H1 (cell line): ENCODE data around the gene ZNF593. TPM values are rescaled to one million over a fixed set of nuclear protein-coding genes. Genes with fewer than 3 reads are reported as not detected.

ENCODE experiments used
- CBX8 ChIP-seq: fragments of 300-800, 300-1000 bp; sonication (generic); IDR thresholded peaks from 2 replicates; pipeline ENCODE4 v1.7.1; 2016; ENCODE audit warnings: low read depth, low read length, borderline replicate concordance
- SIN3A ChIP-seq, 2 experiments: IDR thresholded peaks in 1 of 2; conservative IDR thresholded peaks in 1 of 2; 2 replicates each; pipeline ENCODE4 v1.6.1; 2011 to 2012; ENCODE audit warnings: low read length in 2 of 2, improper control_type of control experiment in 1 of 2, low read depth in 1 of 2, mild to moderate bottlenecking in 1 of 2
- TAF7 ChIP-seq: optimal IDR thresholded peaks from 2 replicates; pipeline ENCODE3; 2011; ENCODE audit warnings: low read depth, mild to moderate bottlenecking, inconsistent platforms, low read length, moderate library complexity, borderline replicate concordance
- polyA plus RNA-seq, 7 experiments: library from polyadenylated mRNA; depleted of rRNA in 3 of 7; stranded (reverse) in 5 of 7; unstranded in 2 of 7; fragments of >200 nt in 5 of 7; fragments of 200-250 nt in 2 of 7; gene quantifications; 1 replicate in 5 of 7; 2 replicates in 1 of 7; 4 replicates in 1 of 7; pipeline versions ENCODE4 v1.2.1 to v1.2.3, GENCODE V29; 2011 to 2013; ENCODE audit warnings: missing spikeins in 2 of 7, mixed read lengths in 2 of 7
- total RNA-seq: library from RNA; stranded (reverse); fragmentation: NEBNext Ultra II Directional; extraction: Animal tissue kit (Norgen Biotek cat#: 25700); gene quantifications from 2 replicates; pipeline ENCODE4 v1.2.1, GENCODE V29; 2021
- TF ChIP-seq, protein P1 (sequence below): fragments of 300-600 bp; sonication (generic); IDR thresholded peaks from 2 replicates; pipeline ENCODE4 v1.7.1; 2012; ENCODE audit warnings: low read length, moderate library complexity, mild to moderate bottlenecking, inconsistent platforms; ENCODE audit not compliant: insufficient replicate concordance

ZNF593 gene
- total and polyA plus RNA-seq, 2 of the 8 experiments (the other 6 are each of a cell fraction or from before 2014, with no cell fraction given) = 38.2 to 68.0 TPM

DNA sequence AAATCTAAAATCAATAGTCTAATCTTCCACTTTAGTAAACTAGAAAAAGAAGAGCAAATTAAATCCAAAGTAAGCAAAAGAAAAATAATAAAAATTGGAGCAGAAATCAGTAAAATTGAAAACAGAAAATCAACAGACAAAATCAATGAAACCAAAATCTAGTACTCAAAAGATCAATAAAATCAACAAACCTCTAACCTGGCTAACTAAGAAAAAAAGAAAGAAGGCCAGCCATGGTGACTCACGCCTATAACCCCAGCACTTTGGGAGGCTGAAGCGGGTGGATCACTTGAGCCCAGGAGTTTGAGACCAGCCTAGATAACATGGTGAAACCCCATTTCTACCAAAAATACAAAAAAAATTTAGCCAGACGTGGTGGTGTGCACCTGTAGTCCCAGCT lies 35.2 kb upstream of the ZNF593 start (continued):
- TF ChIP-seq TAF7 (no peak), CBX8 (no peak), SIN3A (conservative IDR thresholded peaks at IDR 0.05 in 1 of 2, IDR thresholded peaks at IDR 0.05 in 1 of 2; ENCODE audit: low read depth in 1 of 2, low read length in 2 of 2) (no peak)
- TF ChIP-seq, protein P1, sequence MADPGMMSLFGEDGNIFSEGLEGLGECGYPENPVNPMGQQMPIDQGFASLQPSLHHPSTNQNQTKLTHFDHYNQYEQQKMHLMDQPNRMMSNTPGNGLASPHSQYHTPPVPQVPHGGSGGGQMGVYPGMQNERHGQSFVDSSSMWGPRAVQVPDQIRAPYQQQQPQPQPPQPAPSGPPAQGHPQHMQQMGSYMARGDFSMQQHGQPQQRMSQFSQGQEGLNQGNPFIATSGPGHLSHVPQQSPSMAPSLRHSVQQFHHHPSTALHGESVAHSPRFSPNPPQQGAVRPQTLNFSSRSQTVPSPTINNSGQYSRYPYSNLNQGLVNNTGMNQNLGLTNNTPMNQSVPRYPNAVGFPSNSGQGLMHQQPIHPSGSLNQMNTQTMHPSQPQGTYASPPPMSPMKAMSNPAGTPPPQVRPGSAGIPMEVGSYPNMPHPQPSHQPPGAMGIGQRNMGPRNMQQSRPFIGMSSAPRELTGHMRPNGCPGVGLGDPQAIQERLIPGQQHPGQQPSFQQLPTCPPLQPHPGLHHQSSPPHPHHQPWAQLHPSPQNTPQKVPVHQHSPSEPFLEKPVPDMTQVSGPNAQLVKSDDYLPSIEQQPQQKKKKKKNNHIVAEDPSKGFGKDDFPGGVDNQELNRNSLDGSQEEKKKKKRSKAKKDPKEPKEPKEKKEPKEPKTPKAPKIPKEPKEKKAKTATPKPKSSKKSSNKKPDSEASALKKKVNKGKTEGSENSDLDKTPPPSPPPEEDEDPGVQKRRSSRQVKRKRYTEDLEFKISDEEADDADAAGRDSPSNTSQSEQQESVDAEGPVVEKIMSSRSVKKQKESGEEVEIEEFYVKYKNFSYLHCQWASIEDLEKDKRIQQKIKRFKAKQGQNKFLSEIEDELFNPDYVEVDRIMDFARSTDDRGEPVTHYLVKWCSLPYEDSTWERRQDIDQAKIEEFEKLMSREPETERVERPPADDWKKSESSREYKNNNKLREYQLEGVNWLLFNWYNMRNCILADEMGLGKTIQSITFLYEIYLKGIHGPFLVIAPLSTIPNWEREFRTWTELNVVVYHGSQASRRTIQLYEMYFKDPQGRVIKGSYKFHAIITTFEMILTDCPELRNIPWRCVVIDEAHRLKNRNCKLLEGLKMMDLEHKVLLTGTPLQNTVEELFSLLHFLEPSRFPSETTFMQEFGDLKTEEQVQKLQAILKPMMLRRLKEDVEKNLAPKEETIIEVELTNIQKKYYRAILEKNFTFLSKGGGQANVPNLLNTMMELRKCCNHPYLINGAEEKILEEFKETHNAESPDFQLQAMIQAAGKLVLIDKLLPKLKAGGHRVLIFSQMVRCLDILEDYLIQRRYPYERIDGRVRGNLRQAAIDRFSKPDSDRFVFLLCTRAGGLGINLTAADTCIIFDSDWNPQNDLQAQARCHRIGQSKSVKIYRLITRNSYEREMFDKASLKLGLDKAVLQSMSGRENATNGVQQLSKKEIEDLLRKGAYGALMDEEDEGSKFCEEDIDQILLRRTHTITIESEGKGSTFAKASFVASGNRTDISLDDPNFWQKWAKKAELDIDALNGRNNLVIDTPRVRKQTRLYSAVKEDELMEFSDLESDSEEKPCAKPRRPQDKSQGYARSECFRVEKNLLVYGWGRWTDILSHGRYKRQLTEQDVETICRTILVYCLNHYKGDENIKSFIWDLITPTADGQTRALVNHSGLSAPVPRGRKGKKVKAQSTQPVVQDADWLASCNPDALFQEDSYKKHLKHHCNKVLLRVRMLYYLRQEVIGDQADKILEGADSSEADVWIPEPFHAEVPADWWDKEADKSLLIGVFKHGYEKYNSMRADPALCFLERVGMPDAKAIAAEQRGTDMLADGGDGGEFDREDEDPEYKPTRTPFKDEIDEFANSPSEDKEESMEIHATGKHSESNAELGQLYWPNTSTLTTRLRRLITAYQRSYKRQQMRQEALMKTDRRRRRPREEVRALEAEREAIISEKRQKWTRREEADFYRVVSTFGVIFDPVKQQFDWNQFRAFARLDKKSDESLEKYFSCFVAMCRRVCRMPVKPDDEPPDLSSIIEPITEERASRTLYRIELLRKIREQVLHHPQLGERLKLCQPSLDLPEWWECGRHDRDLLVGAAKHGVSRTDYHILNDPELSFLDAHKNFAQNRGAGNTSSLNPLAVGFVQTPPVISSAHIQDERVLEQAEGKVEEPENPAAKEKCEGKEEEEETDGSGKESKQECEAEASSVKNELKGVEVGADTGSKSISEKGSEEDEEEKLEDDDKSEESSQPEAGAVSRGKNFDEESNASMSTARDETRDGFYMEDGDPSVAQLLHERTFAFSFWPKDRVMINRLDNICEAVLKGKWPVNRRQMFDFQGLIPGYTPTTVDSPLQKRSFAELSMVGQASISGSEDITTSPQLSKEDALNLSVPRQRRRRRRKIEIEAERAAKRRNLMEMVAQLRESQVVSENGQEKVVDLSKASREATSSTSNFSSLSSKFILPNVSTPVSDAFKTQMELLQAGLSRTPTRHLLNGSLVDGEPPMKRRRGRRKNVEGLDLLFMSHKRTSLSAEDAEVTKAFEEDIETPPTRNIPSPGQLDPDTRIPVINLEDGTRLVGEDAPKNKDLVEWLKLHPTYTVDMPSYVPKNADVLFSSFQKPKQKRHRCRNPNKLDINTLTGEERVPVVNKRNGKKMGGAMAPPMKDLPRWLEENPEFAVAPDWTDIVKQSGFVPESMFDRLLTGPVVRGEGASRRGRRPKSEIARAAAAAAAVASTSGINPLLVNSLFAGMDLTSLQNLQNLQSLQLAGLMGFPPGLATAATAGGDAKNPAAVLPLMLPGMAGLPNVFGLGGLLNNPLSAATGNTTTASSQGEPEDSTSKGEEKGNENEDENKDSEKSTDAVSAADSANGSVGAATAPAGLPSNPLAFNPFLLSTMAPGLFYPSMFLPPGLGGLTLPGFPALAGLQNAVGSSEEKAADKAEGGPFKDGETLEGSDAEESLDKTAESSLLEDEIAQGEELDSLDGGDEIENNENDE = no peak
